Measurements from ENCODE around the gene CLIC4.
"Not testable (repeated sequence)": the region's sequence is repeated elsewhere in the genome, so short reads cannot be mapped to it uniquely, and the experiment has no call there.

The CLIC4 gene

GRCh38 chr1:24717887-24718650, 27.2 kb upstream of the CLIC4 start:
- DNase-seq (ENCODE audit: low read depth), result no peak

- DNase-seq (ENCODE audit: low read depth), result no peak
Observed at GRCh38 chr1:24720152-24720551, 25.1 kb upstream of the CLIC4 start.

GRCh38 chr1:24721533-24721932, 23.7 kb upstream of the CLIC4 start:
- no peak for DNase-seq (ENCODE audit: low read depth)

GRCh38 chr1:24722073-24723035, 22.9 kb upstream of the CLIC4 start:
- not testable (repeated sequence) for DNase-seq (ENCODE audit: low read depth)

GRCh38 chr1:24724345-24725208, 20.7 kb upstream of the CLIC4 start:
- no peak for DNase-seq (ENCODE audit: low read depth)

GRCh38 chr1:24725209-24725651, 20.0 kb upstream of the CLIC4 start:
- DNase-seq (ENCODE audit: low read depth), result no peak

GRCh38 chr1:24726741-24727140, 18.5 kb upstream of the CLIC4 start:
- DNase-seq (ENCODE audit: low read depth), result no peak

GRCh38 chr1:24727501-24728216, 17.6 kb upstream of the CLIC4 start:
- DNase-seq (ENCODE audit: low read depth), result no peak

- DNase-seq (ENCODE audit: low read depth), result no peak
Observed at GRCh38 chr1:24728982-24729381, 16.3 kb upstream of the CLIC4 start.

GRCh38 chr1:24732186-24732885, 12.9 kb upstream of the CLIC4 start:
- DNase-seq (ENCODE audit: low read depth), result no peak

GRCh38 chr1:24733342-24733741, 11.9 kb upstream of the CLIC4 start:
- not testable (repeated sequence) for DNase-seq (ENCODE audit: low read depth)

GRCh38 chr1:24735156-24735508, 10.1 kb upstream of the CLIC4 start:
- no peak for DNase-seq (ENCODE audit: low read depth)

- DNase-seq (ENCODE audit: low read depth), result no peak
Observed at GRCh38 chr1:24735509-24736375, 9.5 kb upstream of the CLIC4 start.

- no peak for DNase-seq (ENCODE audit: low read depth)
Observed at GRCh38 chr1:24737368-24738117, 7.7 kb upstream of the CLIC4 start.

- DNase-seq (ENCODE audit: low read depth), result no peak
Observed at GRCh38 chr1:24739241-24739640, 6.0 kb upstream of the CLIC4 start.

GRCh38 chr1:24742090-24742938, 2.9 kb upstream of the CLIC4 start:
- no peak for DNase-seq (ENCODE audit: low read depth)

GRCh38 chr1:24743404-24744211, 1.6 kb upstream of the CLIC4 start:
- DNase-seq (ENCODE audit: low read depth), result no peak
